ENCODE measurements around the gene DHX15. TPM values are rescaled to one million over a fixed set of nuclear protein-coding genes. Genes with fewer than 3 reads are reported as not detected.

DHX15 gene
- total and polyA plus RNA-seq, 2 of the 8 experiments (the other 6 are each of a cell fraction or from before 2014, with no cell fraction given): 126 to 286 TPM

- TF ChIP-seq MAFK (IDR thresholded peaks at IDR 0.05; ENCODE audit: low read depth, low read length): no peak
- no peak for TF ChIP-seq SIN3A (conservative IDR thresholded peaks at IDR 0.05 in 1 of 2, IDR thresholded peaks at IDR 0.05 in 1 of 2; ENCODE audit: low read depth in 1 of 2, low read length in 2 of 2)
Measured at GRCh38 chr4:24598025-24598424, 13.7 kb upstream of the DHX15 start (continued).
